MM.1S (cell line): ENCODE measurements around the gene PAX8.

Source experiments
- DNase-seq: peaks from one replicate; pipeline ENCODE4 v3.0.0-alpha.2; 2015
- H2AFZ ChIP-seq: fragments of 300-600 bp; sonication (generic); 2 replicates; pipeline ENCODE4 v1.6.0; 2016; ENCODE audit warnings: antibody characterized with exemption, low read length
- H3F3A ChIP-seq: fragments of 300-600 bp; sonication (generic); 2 replicates; pipeline ENCODE4 v1.6.1; 2016; ENCODE audit warnings: mild to moderate bottlenecking, antibody characterized with exemption, low read length, moderate library complexity, mixed read lengths; ENCODE audit not compliant: insufficient read depth
- H3K27ac ChIP-seq: fragments of 300-600 bp; sonication (generic); 2 replicates; pipeline ENCODE4 v1.5.1; 2016; ENCODE audit warnings: mild to moderate bottlenecking, low read length
- H3K27me3 ChIP-seq: fragments of 300-600 bp; sonication (generic); replicated peaks from 2 replicates; pipeline ENCODE4 v1.6.0; 2016; ENCODE audit warnings: low read length; ENCODE audit not compliant: insufficient read depth
- H3K36me3 ChIP-seq: fragments of 300-600 bp; sonication (generic); replicated peaks from 2 replicates; pipeline ENCODE4 v1.6.1; 2016; ENCODE audit warnings: mild to moderate bottlenecking, low read length, mixed read lengths; ENCODE audit not compliant: insufficient read depth
- H3K4me1 ChIP-seq: fragments of 300-600 bp; sonication (generic); 2 replicates; pipeline ENCODE4 v1.6.1; 2016; ENCODE audit warnings: low read length, mixed read lengths
- H3K4me2 ChIP-seq: fragments of 300-600 bp; sonication (generic); 2 replicates; pipeline ENCODE4 v1.6.0; 2016; ENCODE audit warnings: low read depth, low read length
- H3K4me3 ChIP-seq: fragments of 300-600 bp; sonication (generic); 2 replicates; pipeline ENCODE4 v1.5.1; 2016; ENCODE audit warnings: low read length, mixed read lengths
- H3K79me2 ChIP-seq: fragments of 300-600 bp; sonication (generic); 2 replicates; pipeline ENCODE4 v1.6.1; 2016; ENCODE audit warnings: mixed run types, low read length, mixed read lengths
- H3K9ac ChIP-seq: fragments of 300-600 bp; sonication (generic); 2 replicates; pipeline ENCODE4 v1.6.1; 2016; ENCODE audit warnings: low read length, mixed read lengths
- H3K9me2 ChIP-seq: fragments of 300-600 bp; sonication (generic); replicated peaks from 2 replicates; pipeline ENCODE4 v1.6.1; 2016; ENCODE audit warnings: mild to moderate bottlenecking, low read length, mixed read lengths; ENCODE audit not compliant: insufficient read depth
- H3K9me3 ChIP-seq: fragments of 300-600 bp; sonication (generic); replicated peaks from 2 replicates; pipeline ENCODE4 v1.6.1; 2016; ENCODE audit warnings: mild to moderate bottlenecking, low read length, mixed read lengths; ENCODE audit not compliant: insufficient read depth
- H4K20me1 ChIP-seq: fragments of 300-600 bp; sonication (generic); 2 replicates; pipeline ENCODE4 v1.6.1; 2016; ENCODE audit warnings: mild to moderate bottlenecking, low read length, moderate library complexity, mixed read lengths; ENCODE audit not compliant: insufficient read depth
- CTCF ChIP-seq: fragments of 300-600 bp; sonication (generic); IDR thresholded peaks from 2 replicates; pipeline ENCODE4 v1.5.1; 2016; ENCODE audit warnings: antibody characterized with exemption, low read length, mixed read lengths
- EZH2 ChIP-seq: fragments of 300-600 bp; sonication (generic); optimal IDR thresholded peaks from 2 replicates; pipeline ENCODE3; 2017; ENCODE audit warnings: low read depth, mild to moderate bottlenecking, antibody characterized with exemption, low read length, mixed read lengths
- EZH2phosphoT487 ChIP-seq: fragments of 300-600 bp; sonication (generic); IDR thresholded peaks from 2 replicates; pipeline ENCODE4 v1.6.1; 2018; ENCODE audit warnings: antibody characterized with exemption, low read length

The PAX8 gene

GRCh38 chr2:113183264-113183663 is 95.5 kb downstream of the PAX8 start:
- Histone ChIP-seq H3K9me2 (no peaks in the 10 kb centered on the region), H3F3A (no peaks in the 10 kb centered on the region), H4K20me1 (peaks cover 16% of the 10 kb centered on the region; the same call in 1 of the 2 replicates), H3K27me3 (no peaks in the 10 kb centered on the region), H3K27ac (no peak overlapping the region), H2AFZ (no peak overlapping the region), H3K4me2 (no peak overlapping the region), H3K79me2 (peaks cover 84% of the 10 kb centered on the region), H3K4me1 (no peaks in the 10 kb centered on the region), H3K4me3 (no peak overlapping the region), H3K9me3 (no peaks in the 10 kb centered on the region), H3K9ac (no peak overlapping the region), H3K36me3 (no peaks in the 10 kb centered on the region)
- no peak for DNase-seq
- TF ChIP-seq CTCF (no peak), EZH2 (no peak), EZH2phosphoT487 (no peak)

GRCh38 chr2:113182471-113183260 is 96.1 kb downstream of the PAX8 start:
- no peak for DNase-seq
- Histone ChIP-seq H3K9me2 (no peaks in the 10 kb centered on the region), H3K9ac (no peak overlapping the region), H3K27ac (no peak overlapping the region), H3K36me3 (no peaks in the 10 kb centered on the region), H4K20me1 (peaks cover 17% of the 10 kb centered on the region; the same call in 1 of the 2 replicates), H3F3A (no peaks in the 10 kb centered on the region), H3K4me1 (no peaks in the 10 kb centered on the region), H3K4me3 (no peak overlapping the region), H2AFZ (no peak overlapping the region), H3K4me2 (no peak overlapping the region), H3K27me3 (no peaks in the 10 kb centered on the region), H3K79me2 (peaks cover 88% of the 10 kb centered on the region), H3K9me3 (no peaks in the 10 kb centered on the region)
- TF ChIP-seq EZH2 (no peak), EZH2phosphoT487 (no peak), CTCF (no peak)

- Histone ChIP-seq H3F3A (no peaks in the 10 kb centered on the region), H3K4me2 (no peak overlapping the region), H3K4me1 (0 out of 2 replicates have a peak, but pooled peaks cover 2% of the 10 kb centered on the region), H3K36me3 (no peaks in the 10 kb centered on the region; the same call in 1 of the 2 replicates), H3K9me3 (no peaks in the 10 kb centered on the region), H4K20me1 (peaks cover 26% of the 10 kb centered on the region; the same call in 1 of the 2 replicates), H3K27ac (no peak overlapping the region), H3K27me3 (no peaks in the 10 kb centered on the region), H2AFZ (no peak overlapping the region), H3K9ac (no peak overlapping the region), H3K9me2 (no peaks in the 10 kb centered on the region), H3K79me2 (peaks cover 96% of the 10 kb centered on the region), H3K4me3 (no peak overlapping the region)
- no peak for DNase-seq
- no peak for TF ChIP-seq EZH2
- TF ChIP-seq CTCF = no peak
- no peak for TF ChIP-seq EZH2phosphoT487
These were observed 97.3 kb downstream of the PAX8 start for GRCh38 chr2:113181258-113182051.
